ENCODE results near the gene IRF2BPL.

IRF2BPL gene

GRCh38 chr14:77011245-77011644, 17.3 kb downstream of the IRF2BPL start:
- DNase-seq (ENCODE audit: low read depth, low spot score): no peak

GRCh38 chr14:77009014-77009413, 19.5 kb downstream of the IRF2BPL start:
- no peak for DNase-seq (ENCODE audit: low read depth, low spot score)

- no peak for DNase-seq (ENCODE audit: low read depth, low spot score)
Measured at GRCh38 chr14:77008541-77008940, 20.0 kb downstream of the IRF2BPL start.

GRCh38 chr14:77007975-77008421, 20.5 kb downstream of the IRF2BPL start:
- no peak for DNase-seq (ENCODE audit: low read depth, low spot score)

GRCh38 chr14:77007183-77007974, 21.1 kb downstream of the IRF2BPL start:
- DNase-seq (ENCODE audit: low read depth, low spot score): no peak

GRCh38 chr14:77006132-77006531, 22.4 kb downstream of the IRF2BPL start:
- no peak for DNase-seq (ENCODE audit: low read depth, low spot score)

GRCh38 chr14:77005559-77005958, 22.9 kb downstream of the IRF2BPL start:
- DNase-seq (ENCODE audit: low read depth, low spot score): no peak

- DNase-seq (ENCODE audit: low read depth, low spot score): no peak
Measured at GRCh38 chr14:77004711-77005460, 23.6 kb downstream of the IRF2BPL start.

- no peak for DNase-seq (ENCODE audit: low read depth, low spot score)
Measured at GRCh38 chr14:77003960-77004710, 24.4 kb downstream of the IRF2BPL start.

GRCh38 chr14:77002889-77003288, 25.6 kb downstream of the IRF2BPL start:
- no peak for DNase-seq (ENCODE audit: low read depth, low spot score)

GRCh38 chr14:77002335-77002734, 26.2 kb downstream of the IRF2BPL start:
- no peak for DNase-seq (ENCODE audit: low read depth, low spot score)

GRCh38 chr14:77000340-77001270, 27.9 kb downstream of the IRF2BPL start:
- no peak for DNase-seq (ENCODE audit: low read depth, low spot score)

- no peak for DNase-seq (ENCODE audit: low read depth, low spot score)
Measured at GRCh38 chr14:76998910-76999309, 29.6 kb downstream of the IRF2BPL start.

- no peak for DNase-seq (ENCODE audit: low read depth, low spot score)
Measured at GRCh38 chr14:76997257-76997970, 31.1 kb downstream of the IRF2BPL start.

- DNase-seq (ENCODE audit: low read depth, low spot score): no peak
Measured at GRCh38 chr14:76996563-76997146, 31.9 kb downstream of the IRF2BPL start.

- DNase-seq (ENCODE audit: low read depth, low spot score): no peak
Measured at GRCh38 chr14:76995279-76996035, 33.1 kb downstream of the IRF2BPL start.

GRCh38 chr14:76993752-76994151, 34.8 kb downstream of the IRF2BPL start:
- DNase-seq (ENCODE audit: low read depth, low spot score): no peak

- no peak for DNase-seq (ENCODE audit: low read depth, low spot score)
Measured at GRCh38 chr14:76990084-76990483, 38.4 kb downstream of the IRF2BPL start.

GRCh38 chr14:76987956-76988520, 40.5 kb downstream of the IRF2BPL start:
- no peak for DNase-seq (ENCODE audit: low read depth, low spot score)
